Measurements from ENCODE around the gene SPATA24.

The SPATA24 gene

GRCh38 chr5:139392678-139393496, 11.0 kb downstream of the SPATA24 start:
- H3K4me3 ChIP-seq (ENCODE audit: low read depth, low read length): peak overlapping the region; percentile 21
- peak; percentile 47 for TF ChIP-seq CTCF (IDR thresholded peaks at IDR 0.05; ENCODE audit: low read depth, low read length, missing control alignments)
- in situ Hi-C loops (cut with HindIII; ENCODE audit: low sequenced_read_pairs): no loop called here
- DNase-seq (ENCODE audit: low read depth): no peak

DNA sequence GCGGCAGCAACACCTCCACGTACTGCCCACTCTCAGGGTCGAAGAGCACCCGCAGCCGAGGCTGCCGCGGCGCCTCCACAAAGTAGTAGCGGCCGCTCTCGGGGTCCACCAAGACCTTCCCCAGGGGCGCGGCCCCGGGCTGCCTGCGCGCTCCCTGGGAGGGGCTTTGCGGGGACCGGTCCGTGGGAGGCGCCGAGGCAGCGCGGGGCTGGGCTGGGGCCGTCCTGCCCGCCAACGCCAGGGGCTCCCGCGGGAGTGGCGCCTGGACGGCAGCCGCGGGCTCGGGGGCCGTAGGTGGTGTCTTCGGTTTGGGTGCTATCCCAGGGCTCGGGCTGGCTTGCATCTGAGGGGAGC, 11.6 kb downstream of the SPATA24 start:
- in situ Hi-C loops (cut with HindIII; ENCODE audit: low sequenced_read_pairs): no loop called here
- DNase-seq (ENCODE audit: low read depth): no peak
- peak overlapping the region; percentile 21 for H3K4me3 ChIP-seq (ENCODE audit: low read depth, low read length)
- TF ChIP-seq CTCF (IDR thresholded peaks at IDR 0.05; ENCODE audit: low read depth, low read length, missing control alignments): no peak

GRCh38 chr5:139391570-139392323, 12.1 kb downstream of the SPATA24 start:
- TF ChIP-seq CTCF (IDR thresholded peaks at IDR 0.05; ENCODE audit: low read depth, low read length, missing control alignments): no peak
- DNase-seq (ENCODE audit: low read depth): no peak
- H3K4me3 ChIP-seq (ENCODE audit: low read depth, low read length): no peak overlapping the region
- in situ Hi-C loops (cut with HindIII; ENCODE audit: low sequenced_read_pairs): no loop called here

DNA sequence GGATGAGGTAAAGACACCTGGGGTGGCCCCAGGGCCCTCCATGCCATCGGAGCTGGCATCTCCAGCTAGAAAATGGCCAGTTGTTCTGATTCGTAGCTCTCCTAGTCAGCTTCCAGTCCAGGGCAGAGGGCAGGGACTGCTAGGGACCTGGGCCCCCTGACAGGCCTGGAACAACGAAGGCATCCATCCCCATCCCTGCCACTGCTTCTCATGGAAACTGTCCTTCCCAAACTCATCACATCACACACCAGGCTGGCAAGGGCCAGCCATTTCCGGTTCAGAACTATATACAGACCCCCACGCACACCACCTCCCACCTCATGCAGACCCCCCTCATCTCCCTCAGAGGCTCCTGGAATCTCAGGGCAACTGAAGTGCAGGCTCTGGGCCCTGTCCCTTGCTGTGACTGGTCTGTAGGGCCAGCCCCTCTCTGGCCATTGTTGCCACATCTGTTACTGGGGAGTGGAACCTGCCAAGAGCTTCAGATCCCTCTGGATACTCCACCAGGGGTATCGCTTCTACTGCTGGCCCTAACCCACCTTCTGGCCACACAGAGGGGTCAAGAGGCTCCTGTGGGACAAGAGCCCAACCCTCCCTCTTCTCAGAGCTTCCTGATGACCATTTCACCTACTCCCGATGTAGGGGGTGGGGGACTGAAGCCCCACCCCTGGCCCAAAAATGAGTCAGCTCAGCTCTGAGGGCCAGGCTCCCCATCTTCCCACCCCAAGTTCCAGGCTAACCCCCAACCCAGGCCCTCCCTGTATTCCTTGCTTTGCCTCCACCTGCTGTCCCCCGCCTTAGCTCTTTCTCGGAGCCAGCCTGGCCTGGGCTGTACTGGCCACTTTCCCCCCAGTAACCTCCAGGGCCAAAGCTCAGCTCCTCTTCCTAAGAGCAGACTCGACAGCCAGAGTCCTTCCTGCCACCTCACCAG, 13.0 kb downstream of the SPATA24 start:
- in situ Hi-C loops (cut with HindIII; ENCODE audit: low sequenced_read_pairs): no loop called here
- H3K4me3 ChIP-seq (ENCODE audit: low read depth, low read length): no peak overlapping the region

GRCh38 chr5:139389701-139390638, 13.9 kb downstream of the SPATA24 start, which contains the start of gene MZB1:
Gene MZB1 (minus strand): TSS chr5:139389913. CDS start chr5:139389856, 57 bp downstream.
- in situ Hi-C loops (cut with HindIII; ENCODE audit: low sequenced_read_pairs): no loop called here
- no peak for TF ChIP-seq CTCF (IDR thresholded peaks at IDR 0.05; ENCODE audit: low read depth, low read length, missing control alignments)
- H3K4me3 ChIP-seq (ENCODE audit: low read depth, low read length): no peak within 1 kb of the TSS
- DNase-seq (ENCODE audit: low read depth): no peak

More for the DNA sequence above, 13.0 kb downstream of the SPATA24 start:
- no peak for DNase-seq (ENCODE audit: low read depth)
- no peak for TF ChIP-seq CTCF (IDR thresholded peaks at IDR 0.05; ENCODE audit: low read depth, low read length, missing control alignments)

All from astrocyte of the cerebellum (primary cell).